ENCODE results near the gene GABRB2.
"Not testable (repeated sequence)": the region's sequence is repeated elsewhere in the genome, so short reads cannot be mapped to it uniquely, and the experiment has no call there.

The GABRB2 gene

DNA sequence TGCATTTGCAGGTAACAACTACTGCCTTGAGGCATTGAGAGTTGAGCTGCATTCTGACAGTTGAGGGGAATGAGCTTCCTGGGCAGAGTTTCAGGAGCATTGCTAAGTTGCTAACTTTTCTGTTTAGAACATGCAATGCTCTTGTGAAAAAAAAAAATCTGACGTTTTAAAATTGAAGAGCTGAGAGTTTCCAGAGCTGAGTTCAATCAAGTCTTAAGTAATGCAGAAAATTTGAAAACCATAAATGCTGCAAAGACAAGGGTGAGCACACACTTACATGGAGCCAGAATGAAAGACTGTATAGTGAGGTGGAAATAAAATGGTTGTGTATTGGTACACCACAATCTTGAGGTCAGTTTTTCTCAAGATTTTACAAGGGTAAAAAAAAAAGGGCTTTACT, 166.0 kb downstream of the GABRB2 start:
- DNase-seq, result no peak

DNA sequence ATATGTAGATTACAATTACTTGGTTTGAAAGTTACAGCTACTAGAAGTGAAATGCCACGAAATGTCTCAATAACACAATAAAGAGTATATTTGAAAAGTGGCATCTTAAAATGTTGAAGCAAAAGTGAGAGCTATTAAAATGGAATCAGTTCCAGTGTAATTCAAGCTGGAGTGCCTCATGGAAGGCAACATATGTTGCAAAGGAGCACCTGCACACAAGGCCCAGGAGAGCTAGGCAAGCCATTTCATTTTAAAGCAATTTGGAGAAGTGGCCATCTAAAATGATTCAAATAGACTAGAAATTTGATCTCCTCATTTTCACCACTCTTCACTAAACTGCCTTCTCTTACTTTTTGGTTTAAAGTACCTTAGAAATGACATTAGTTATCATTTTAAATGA, 167.8 kb downstream of the GABRB2 start:
- no peak for DNase-seq

GRCh38 chr5:161376034-161376433, 170.5 kb downstream of the GABRB2 start:
- DNase-seq, result no peak

DNA sequence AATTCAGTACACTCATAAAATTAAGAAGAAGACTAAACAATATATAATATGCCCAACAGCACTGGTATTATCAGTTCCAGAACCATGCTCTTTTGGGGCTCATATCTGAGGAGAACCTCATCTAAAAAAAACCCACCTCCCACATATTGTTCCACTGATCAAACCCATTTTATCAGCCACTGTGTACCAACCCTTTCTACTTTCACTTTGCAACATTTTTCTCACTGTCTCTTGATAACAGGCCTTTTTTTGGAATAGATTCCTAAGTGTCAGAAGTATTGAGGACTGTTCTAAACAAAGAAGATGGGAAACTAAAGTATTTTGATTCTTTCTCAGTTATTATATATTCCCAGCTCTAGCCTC, 173.2 kb downstream of the GABRB2 start:
- no peak for DNase-seq

DNA sequence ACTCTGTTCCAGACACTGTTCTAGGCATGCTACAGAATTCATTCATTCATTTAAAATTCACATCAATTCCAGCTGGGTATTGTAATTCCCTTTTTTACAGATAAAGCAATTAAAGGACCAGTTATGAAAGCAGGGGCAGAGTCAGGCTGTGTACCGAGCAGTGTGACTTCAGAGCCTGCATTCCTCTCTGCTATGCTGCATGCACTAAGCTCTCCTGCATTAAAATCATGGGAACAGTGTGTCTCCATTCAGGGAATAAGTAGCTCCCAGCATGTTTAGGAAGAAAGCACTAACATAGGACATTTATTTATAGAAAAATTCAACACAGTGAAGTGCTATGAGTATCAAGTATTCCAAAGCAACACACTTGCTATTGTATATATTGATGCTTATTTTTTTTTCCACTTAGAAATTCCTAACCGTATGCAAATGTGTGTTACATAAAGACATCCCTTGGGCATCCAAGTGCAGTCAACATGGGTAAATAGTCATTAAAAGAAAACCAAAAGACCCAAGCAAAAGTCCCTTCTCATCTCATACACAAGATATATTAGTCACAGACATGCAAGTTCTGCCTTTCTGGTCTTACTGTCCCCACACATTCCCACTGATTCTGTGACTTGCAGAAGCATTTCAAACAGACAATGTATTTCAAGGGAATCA, 173.7 kb downstream of the GABRB2 start:
- no peak for DNase-seq

- no peak for DNase-seq
Measured at GRCh38 chr5:161369022-161369421, 177.5 kb downstream of the GABRB2 start.

DNA sequence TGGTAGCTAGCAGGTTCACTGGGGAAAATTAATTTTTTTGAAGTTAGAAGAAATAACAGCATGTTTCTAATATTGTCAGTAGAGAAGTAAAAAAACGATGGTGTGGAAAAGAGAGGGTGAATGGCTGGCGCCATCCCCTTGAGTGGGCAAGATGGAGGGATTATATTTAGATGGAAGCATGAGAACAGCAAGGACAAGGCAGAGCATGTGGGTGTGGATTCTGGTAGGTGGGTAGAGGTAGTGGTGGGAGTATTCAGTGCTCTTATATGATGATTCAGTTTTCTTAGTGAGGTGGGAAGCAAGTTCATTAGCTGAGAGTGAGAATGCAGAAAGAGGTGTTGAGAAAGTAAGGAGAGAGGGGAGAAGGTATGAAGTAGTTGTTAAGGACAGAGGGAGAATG, 188.1 kb downstream of the GABRB2 start:
- DNase-seq, result no peak

DNA sequence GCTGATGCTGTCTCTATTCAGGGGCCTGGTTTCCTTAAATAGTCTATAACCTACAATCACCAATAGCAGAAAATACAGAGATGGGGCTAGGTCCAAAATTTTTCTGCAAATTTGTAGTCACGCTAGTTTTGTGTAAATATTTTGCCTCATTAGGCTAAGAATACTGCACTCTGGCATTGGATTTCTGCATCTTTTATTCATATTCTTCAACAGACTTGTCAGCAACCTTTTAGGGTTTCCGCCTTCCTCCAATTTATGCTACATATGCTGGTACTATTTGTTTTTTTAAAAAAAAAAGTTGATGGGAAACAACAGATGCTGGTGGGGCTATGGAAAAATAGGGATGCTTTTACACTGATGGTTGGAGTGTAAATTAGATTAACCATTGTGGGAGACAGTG, 202.3 kb downstream of the GABRB2 start:
- no peak for DNase-seq

DNA sequence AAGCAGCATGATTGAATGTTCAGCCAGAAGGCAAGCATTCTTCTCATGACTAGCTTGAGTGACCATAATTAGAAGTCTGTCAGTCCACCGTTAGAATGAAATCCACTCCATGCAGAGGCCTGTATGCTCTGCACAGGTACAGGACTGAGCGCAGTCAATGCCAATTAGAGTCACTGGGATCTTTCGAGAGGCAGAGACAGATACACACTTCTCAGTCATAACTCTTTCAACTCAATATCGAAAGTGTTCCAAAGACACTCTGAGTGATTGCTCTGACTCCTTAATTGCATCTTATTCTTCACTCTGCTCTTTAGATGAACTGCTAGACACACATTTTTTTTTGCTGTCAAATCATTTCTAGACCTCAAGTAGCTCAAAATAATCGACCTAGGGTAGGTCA, 203.6 kb downstream of the GABRB2 start:
- no peak for DNase-seq

GRCh38 chr5:161340012-161340411, 206.5 kb downstream of the GABRB2 start:
- no peak for DNase-seq

DNA sequence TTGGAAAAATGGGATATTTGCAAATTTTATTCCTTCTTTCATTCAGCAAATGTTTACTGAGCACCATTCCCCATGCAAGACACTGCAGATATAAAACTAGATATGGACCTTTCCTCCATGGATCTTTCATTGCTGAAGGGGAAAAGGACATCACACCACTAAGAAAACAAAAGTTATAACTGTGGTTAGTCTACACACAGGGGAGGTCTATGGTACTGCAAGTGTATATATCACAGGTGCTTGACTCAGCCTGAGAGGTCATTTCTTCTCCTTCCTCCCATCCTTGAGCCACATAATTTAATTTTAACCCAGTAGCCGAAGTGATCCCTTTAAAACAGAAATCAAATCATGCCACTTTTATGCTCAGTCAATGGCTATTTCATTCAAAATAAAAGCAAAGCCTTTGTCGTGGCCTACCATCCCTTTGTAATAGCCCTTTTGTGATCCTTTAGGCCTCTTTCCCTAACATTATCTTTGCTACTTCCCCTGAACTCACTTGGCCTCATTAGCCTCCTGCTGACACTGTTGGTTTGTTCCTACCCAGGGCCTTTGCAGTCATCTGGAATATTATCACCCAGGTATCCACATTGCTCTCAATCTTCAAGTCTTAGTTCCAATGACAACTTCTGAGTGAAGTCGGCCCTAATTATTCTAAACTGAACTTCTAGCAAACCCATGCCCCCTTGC, 213.2 kb downstream of the GABRB2 start:
- no peak for DNase-seq

DNA sequence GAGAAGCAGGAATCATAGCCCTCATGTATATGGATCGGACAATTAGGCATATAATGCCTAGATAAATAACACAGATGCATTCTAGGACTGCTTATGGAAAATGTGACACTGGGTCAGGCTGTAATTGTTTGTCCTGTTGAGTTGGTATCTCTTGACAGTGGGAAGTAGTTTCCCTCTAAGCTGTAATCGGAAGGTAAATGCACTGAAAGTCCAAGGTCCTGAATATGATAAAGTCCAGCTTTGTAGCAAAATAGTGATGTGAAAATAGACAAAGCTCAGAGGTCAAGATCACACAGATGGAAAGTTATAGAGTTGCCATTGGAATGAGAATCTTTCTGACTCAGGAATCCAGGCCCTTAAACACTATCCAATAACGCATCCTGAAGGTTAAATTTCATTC, 214.2 kb downstream of the GABRB2 start:
- no peak for DNase-seq

- DNase-seq, result no peak
Measured at GRCh38 chr5:161314033-161314432, 232.5 kb downstream of the GABRB2 start.

DNA sequence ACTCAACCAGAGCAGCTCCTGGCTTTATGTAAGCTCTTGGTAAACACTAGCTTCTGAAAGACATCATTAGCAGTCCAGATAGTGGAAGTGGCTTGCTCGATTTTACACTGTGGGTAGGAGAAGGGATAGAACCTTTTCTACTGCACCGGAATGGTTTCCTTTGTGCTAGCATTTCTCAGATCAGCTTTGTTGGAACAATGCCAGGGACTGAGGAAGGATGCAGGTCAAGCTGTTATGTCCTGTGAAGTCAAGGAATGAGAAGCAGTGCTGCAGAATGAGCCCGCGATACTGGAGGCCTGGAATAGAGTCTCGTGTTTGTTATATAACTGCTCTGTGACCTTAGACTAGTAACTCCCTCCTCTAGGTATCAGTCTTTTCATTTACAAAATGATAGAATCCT, 233.6 kb downstream of the GABRB2 start:
- DNase-seq, result no peak

DNA sequence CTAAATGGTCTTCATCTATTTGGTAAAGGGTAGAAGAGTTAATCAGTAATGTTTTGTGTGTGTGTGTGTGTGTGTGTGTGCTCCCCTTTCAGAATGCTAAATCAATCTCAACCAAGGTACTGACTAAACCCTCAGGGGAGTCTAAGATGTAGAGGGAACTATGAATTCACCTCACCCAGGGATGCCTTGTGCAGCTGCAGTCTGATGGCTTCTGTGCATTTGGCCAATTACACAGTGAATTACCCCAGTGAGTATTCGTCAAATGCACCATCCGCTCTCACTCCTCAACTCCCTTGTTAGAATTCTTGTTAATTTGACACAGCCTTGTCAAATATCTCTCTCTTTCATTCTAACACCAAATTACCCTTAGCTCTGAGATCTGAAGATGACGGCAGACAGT, 234.6 kb downstream of the GABRB2 start:
- DNase-seq, result no peak

GRCh38 chr5:161311146-161311708, 235.3 kb downstream of the GABRB2 start:
- DNase-seq, result no peak

DNA sequence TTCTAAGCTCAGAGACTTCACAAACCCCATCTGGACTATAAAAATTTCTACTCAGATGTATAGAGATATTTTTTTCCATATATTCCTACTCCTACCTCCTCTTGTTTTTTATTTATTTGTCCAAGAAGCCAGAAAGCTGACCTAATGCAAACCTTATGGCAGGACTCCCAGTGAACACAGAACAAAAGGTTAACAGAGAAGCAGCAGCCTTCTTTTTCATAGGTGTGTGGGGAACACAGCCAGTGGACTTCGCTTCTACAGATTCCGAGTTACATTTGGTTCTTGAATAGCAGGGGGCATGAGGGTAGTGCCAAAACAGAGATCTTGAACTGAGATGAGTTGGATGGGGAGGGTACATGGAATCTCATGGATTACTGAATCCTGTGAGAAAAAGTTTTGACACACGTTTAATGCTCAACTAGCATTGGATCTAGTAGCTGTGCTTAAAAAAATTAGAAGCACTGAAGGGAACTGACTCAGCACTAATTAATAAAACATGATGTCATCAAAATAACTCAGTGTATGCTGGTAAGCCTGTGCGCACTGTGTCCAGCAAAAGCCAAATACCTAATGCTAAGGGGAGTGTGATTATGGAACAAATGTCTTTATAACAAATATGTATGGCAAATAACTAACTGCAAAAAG, 240.1 kb downstream of the GABRB2 start:
- no peak for DNase-seq

GRCh38 chr5:161305601-161306000, 240.9 kb downstream of the GABRB2 start:
- no peak for DNase-seq

DNA sequence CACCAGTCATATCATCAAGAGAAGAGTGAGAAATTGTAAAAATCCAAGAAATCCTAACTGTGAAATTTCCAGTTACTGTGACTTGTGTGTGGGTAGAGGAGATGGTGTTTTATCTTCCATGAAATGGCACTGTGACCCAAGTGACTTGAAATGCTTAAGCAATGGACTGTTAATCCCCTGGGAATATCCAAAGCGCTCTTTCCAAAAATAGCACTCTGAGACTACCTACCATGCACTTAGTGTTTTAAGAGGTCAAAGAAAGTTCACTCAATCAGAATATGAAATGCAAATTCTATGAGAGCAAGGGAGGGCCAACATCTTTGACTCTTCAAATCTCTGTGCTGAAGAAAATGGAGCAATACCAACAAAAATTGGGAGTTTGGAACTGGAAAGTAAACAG, 244.0 kb downstream of the GABRB2 start:
- DNase-seq, result no peak

DNA sequence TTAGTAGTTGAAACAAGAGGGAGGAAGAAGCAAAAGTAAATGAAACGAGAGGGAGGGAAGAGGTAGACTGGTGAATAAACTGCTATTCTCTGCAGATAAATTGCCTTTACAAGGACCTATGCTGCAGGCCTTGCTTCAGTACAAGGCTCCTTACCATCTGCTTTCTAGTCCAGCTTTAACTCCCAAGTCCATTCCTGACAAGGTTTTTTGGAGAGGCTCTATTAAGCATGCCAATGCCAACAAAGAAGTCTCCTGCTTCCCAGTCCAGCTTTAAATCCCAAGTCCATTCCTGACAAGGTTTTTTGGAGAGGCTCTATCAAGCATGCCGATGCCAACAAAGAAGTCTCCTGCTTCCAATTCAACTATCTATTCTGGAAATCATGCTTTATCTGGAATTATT, 244.9 kb downstream of the GABRB2 start:
- no peak for DNase-seq

- DNase-seq, result no peak
Measured at GRCh38 chr5:161299053-161299452, 247.5 kb downstream of the GABRB2 start.

- DNase-seq, result not testable (repeated sequence)
Measured at GRCh38 chr5:161297388-161297787, 249.1 kb downstream of the GABRB2 start.

DNA sequence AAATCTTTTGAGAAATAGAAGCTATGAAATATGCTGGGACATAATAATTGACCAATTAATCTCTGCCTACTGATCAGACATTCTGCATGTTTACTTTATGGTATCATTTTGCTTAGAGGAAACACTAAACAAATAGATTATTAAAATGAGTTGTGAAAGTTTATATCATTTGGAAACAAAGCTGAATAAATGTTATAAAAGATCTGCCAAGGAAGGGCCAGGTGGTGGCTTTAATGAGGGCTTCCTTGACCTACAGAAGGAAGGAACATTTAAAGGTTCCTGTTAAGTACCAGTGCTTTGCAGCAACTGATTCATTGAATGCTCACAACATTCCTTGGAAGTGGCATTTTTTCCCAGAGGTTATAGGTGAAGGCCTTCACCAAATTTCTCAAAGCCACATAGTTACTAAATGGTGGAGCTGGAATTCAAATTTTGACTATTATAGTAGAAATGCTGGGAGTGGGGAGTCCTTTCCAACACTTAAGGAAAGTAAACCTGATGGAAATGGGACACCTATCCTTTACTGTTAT, 250.7 kb downstream of the GABRB2 start:
- DNase-seq, result no peak

DNA sequence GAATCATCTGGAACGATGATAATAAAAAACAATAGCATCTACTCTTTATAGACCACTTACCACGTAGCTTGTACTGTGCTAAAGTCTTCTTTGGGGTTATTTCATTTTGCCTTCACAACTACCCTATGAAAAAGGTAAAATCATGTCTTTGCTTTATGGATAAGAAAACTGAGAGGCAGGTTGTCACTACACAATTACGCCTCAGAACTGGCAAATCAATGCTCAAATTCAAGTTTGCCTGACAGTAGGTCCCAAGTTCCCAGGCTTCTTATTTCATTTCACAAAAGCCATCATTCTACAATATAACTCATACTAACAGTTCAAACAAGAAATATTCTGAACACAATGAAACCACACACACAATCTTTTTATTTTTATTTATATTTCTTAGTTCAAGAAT, 258.5 kb downstream of the GABRB2 start:
- no peak for DNase-seq
